D341Med (cell line): ENCODE measurements around the gene LARP1.

Experiments used
- DNase-seq: peaks from one replicate; pipeline ENCODE4 v3.0.0; 2012; ENCODE audit warnings: low spot score

Gene LARP1

GRCh38 chr5:154858297-154858971, 103.3 kb downstream of the LARP1 start, which contains the start of gene CNOT8:
TSS of gene CNOT8 (plus strand) at chr5:154858627. CDS start at chr5:154863279, 4,652 bp downstream.
- peak; percentile 92 for DNase-seq

DNA sequence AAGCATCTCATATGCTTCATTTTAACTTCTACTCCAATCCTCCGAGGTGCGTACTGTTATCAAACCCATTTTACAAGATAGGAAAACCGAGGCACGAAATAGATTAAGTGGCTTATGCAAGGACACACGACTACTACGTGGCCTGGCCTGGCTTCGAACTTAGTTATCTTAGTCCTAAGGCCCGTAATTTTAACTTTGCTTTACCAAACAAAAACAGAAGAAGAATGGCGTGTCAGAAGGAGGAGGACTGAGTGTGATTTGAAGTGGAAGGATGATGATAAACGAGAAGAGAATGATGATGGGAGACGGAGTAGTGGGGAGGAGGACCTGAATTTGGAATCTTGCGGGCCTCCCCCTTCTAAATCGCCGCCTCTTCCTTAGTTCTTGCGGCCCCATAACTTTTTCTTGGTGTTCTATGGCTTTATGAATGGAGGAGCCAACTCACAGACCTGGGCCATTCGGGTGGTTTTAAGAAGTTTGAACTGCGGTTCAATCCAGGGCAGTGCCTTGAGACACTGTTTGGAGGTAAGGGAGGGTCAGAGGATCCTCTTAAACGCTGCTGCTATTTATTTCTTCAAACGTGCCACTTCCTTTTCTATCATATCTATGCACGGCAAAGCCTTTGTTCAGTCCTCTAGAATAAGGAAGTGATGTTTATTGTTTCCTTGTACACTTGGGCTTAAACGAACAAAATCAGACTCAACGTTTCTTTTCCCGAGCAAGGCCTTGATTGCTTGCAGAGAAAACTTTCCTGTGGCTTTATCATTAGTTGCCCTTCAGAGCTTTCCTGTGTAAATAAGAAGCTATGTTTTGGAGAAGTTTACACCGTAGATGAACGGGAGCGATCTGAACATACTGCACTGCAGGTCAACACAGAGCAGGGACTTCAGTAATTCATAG, 104.0 kb downstream of the LARP1 start:
- no peak for DNase-seq

DNA sequence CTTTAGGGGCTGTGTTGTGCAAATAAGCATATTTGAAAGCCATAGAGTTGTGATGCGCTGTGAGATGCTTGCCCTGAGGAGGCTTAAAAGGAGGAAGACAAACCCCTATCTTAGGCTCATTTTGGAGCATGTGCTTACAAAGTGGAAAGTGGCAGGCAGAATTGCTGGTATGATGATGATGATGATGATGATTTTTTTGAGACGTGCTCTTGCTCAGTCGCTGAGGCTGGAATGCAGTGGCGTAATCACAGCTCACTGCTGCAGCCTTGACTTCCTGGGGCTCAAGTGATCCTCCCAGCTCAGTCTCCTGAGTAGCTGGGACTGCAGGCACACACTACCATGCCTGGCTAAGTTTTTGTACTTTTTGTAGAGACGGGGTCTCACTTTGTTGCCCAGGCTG, 104.9 kb downstream of the LARP1 start:
- DNase-seq: no peak

GRCh38 chr5:154860765-154861164, 105.6 kb downstream of the LARP1 start:
- no peak for DNase-seq

DNA sequence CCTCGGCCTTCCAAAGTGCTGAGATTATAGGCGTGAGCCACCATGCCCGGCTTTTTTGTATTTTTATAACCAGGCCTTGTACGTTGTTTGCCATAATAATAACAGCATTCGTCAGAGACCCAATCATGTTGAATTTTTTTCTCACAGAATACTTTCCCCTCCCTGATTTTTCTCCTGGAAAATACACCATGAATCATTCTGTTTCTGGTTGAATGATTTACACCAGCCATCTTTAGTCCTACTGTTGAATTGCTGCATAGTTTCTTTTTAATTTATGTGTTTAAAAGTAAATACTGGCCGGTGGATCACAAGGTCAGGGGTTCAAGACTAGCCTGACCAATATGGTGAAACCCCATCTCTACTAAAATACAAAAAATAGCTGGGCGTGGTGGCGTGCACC, 106.8 kb downstream of the LARP1 start:
- no peak for DNase-seq

DNA sequence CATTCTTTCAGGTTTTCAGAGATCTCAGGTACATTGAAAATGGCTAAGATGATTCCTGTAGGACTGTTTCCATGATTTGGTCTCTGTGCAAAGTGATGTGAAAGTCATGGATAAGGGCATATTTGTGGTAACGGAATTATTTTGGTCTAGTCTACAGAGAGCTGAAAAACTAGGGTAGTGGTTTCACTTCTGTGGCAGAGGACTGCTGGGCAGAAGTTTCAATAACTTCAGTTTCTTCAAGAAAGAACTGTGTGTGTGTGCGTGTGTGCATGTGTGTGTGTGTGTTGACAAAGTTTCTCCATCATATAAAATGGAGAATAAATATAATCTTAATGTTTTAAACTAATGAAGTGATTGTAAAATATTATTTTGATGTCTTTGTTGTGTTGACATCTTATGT, 107.6 kb downstream of the LARP1 start:
- DNase-seq: no peak

DNA sequence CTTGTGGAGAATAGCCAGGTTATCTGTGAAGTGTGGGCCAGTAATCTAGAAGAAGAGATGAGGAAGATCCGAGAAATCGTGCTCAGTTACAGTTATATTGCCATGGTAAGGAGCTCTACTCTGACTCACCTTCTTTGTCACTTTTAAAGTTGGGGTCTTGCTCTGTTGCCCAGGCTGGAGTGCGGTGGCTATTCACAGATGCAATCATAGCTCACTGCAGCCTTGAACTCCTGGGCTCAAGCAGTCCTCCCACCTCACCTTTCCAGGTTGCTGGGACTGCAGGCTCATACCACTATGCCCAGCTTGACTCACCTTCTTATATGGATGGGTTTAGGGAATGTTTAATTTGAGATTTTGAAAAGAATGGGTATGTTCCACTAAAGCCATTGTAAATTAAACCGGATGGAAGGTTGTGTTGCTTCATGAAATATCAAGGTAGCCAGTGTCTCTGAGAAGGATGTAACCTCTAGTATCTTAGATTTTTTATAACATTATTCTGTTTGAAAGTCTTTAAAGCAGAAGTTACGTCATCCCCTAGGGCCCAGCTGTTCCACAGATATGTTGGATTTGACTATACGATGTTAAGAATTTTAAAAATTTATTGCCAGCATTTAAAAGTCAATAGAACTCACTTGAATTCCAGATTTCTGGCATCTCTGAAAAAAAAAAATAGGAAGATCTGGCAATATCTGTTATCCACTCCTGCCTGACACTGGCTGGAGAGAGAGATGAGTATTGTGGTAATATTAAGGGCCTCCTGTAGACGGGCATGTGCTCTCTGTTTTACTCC, 108.3 kb downstream of the LARP1 start:
- DNase-seq: no peak

DNA sequence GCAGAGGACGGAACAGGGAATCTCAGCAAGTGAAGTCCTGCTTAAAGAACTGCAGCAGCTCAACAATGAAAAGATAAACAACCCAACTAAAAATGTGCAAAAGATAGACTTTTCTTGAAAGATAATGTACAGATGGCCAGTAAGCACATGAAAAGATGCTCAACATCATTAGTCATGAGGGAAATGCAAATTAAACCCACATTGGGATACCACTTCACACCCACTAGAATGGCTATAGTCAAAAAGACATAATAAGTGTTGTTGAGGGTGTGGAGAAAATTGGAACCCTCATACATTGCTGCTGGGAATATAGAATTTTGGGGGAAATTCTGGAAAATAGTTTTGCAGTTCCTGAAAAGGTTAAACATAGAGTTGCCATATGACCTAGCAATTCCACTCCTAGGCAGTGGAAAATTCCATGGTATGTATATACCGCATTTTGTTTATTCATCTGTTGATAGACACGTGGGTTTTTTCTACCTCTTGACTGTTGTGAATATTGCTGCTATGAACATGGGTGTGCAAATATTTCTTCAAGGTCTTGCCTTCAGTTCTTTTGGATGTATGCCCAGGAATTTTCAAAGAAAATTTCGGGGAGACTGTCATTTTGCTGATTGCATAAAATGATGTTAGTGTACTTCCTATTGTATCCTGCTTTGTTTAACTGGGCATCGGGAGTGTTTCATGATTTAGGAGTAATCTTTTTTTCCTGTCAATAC, 110.4 kb downstream of the LARP1 start:
- no peak for DNase-seq

- DNase-seq: no peak
Observed at GRCh38 chr5:154866841-154867240, 111.7 kb downstream of the LARP1 start.
